DMS 273 treated with DMSO at 0.1 percent for 48 hours (cell line): ENCODE measurements around the gene VPS37B.
"Not testable (repeated sequence)": the region's sequence is repeated elsewhere in the genome, so short reads cannot be mapped to it uniquely, and the experiment has no call there.

ENCODE experiments used
- DNase-seq: peaks from one replicate; lab custom pipeline; 2025; lab: John Stamatoyannopoulos, UW

Gene VPS37B

GRCh38 chr12:122908915-122909314 lies 13.0 kb upstream of the VPS37B start:
- DNase-seq = no peak

GRCh38 chr12:122905258-122905657 lies 9.3 kb upstream of the VPS37B start:
- DNase-seq = not testable (repeated sequence)

- no peak for DNase-seq
Measured at GRCh38 chr12:122903693-122904034, 7.7 kb upstream of the VPS37B start.

GRCh38 chr12:122902854-122903692 lies 7.1 kb upstream of the VPS37B start:
- DNase-seq = no peak

GRCh38 chr12:122899887-122900286 lies 4.0 kb upstream of the VPS37B start:
- no peak for DNase-seq

- no peak for DNase-seq
Measured at GRCh38 chr12:122896662-122897061, 738 bp upstream of the VPS37B start.

GRCh38 chr12:122895320-122895703 lies 612 bp downstream of the VPS37B start:
- no peak for DNase-seq

GRCh38 chr12:122894193-122895121 lies 1.5 kb downstream of the VPS37B start:
- DNase-seq = no peak

- no peak for DNase-seq
Measured at GRCh38 chr12:122893208-122894153, 2.4 kb downstream of the VPS37B start.

GRCh38 chr12:122892724-122893123 lies 3.2 kb downstream of the VPS37B start:
- not testable (repeated sequence) for DNase-seq

- no peak for DNase-seq
Measured at GRCh38 chr12:122891661-122892525, 4.0 kb downstream of the VPS37B start.

GRCh38 chr12:122889761-122890520 lies 6.0 kb downstream of the VPS37B start:
- no peak for DNase-seq

GRCh38 chr12:122888232-122888752 lies 7.6 kb downstream of the VPS37B start:
- DNase-seq = peak; percentile 6

- DNase-seq = no peak
Measured at GRCh38 chr12:122887819-122888212, 8.1 kb downstream of the VPS37B start.

GRCh38 chr12:122886851-122887818 lies 8.8 kb downstream of the VPS37B start:
- DNase-seq = peak; percentile 10

- DNase-seq = no peak
Measured at GRCh38 chr12:122886161-122886560, 9.8 kb downstream of the VPS37B start.

GRCh38 chr12:122884860-122885259 lies 11.1 kb downstream of the VPS37B start:
- no peak for DNase-seq

GRCh38 chr12:122884091-122884826 lies 11.7 kb downstream of the VPS37B start:
- no peak for DNase-seq
